Activated naive CD8-positive, alpha-beta T cell treated with anti-CD3 and anti-CD28 coated beads, Interleukin-2, amount 50 U/mL, for 24 hours (primary cell): ENCODE results near the gene OTOGL.
"Not testable (repeated sequence)": the region's sequence is repeated elsewhere in the genome, so short reads cannot be mapped to it uniquely, and the experiment has no call there.

ENCODE experiments used
- ATAC-seq: fragments of 150-1000 bp; cut with Tn5 transposase; one replicate; pipeline ENCODE4 v1.10.0; 2021
- DNase-seq: peaks from one replicate; pipeline ENCODE4 v3.0.0; 2021
- H3K27ac Mint-ChIP-seq: one replicate; pipeline ENCODE4 v1.8.0; 2021; ENCODE audit warnings: mild to moderate bottlenecking, mixed read lengths
- H3K27me3 Mint-ChIP-seq: one replicate; pipeline ENCODE4 v1.8.0; 2021; ENCODE audit warnings: mixed read lengths
- H3K36me3 Mint-ChIP-seq: one replicate; pipeline ENCODE4 v1.8.0; 2021; ENCODE audit warnings: low read depth, mixed read lengths
- H3K4me1 Mint-ChIP-seq: one replicate; pipeline ENCODE4 v1.8.0; 2021; ENCODE audit warnings: mixed read lengths
- H3K4me3 Mint-ChIP-seq: one replicate; pipeline ENCODE4 v1.8.0; 2021; ENCODE audit warnings: mild to moderate bottlenecking, moderate library complexity, mixed read lengths
- H3K9me3 Mint-ChIP-seq: one replicate; pipeline ENCODE4 v1.8.0; 2021; ENCODE audit warnings: mixed read lengths

Gene OTOGL

DNA sequence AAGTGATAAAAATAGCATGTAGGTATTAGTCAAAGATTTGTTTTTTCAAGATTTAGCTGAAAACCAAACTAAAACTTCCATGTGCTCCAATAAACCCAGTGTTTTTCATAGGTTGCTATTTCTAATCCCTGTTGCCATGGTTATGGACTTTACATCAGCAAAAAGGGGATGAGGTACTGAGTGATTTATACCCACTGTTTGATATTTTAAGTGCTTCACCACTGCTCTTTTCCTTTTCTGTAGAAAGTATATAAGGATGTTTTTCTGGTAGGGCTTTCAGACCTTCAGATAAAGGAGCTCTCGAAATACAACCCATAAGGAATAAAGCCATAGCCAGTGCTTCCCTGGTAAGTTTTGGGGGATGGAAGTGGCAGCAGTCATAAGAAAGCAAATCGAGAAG, at the start of gene OTOGL:
Gene OTOGL, plus strand, starts transcription at position 279 of the 400 bp plus-strand sequence. CDS start 109,895 bp downstream, outside the sequence.
- Mint-ChIP-seq H3K36me3 (no peaks in the 10 kb centered on the region), H3K27me3 (no peaks in the 10 kb centered on the region), H3K27ac (no peak within 1 kb of the TSS), H3K4me1 (no peaks in the 10 kb centered on the region), H3K4me3 (no peak within 1 kb of the TSS), H3K9me3 (no peaks in the 10 kb centered on the region)
- ATAC-seq (no peak), DNase-seq (no peak)

DNA sequence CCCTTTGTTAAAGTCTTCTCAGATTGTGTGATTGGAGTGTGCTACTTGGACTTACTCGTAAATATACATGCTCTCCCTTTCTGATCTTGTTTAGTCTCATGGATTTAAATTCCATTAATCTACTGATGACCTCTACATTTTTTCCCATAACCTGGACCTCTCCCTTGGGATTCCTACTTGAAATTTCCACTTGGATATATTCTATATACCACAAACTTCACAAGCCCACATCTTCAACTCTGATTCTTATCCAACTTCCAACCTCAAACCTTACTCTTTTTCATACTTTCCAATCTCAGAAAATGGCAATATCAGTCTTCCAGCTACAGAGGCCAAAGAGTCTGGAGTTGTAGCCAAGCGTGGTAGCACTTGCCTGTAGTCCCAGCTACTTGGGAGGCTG, 49.1 kb upstream of the OTOGL start:
- Mint-ChIP-seq H3K27me3 (peaks cover 5% of the 10 kb centered on the region), H3K9me3 (no peaks in the 10 kb centered on the region), H3K4me1 (no peaks in the 10 kb centered on the region), H3K36me3 (no peaks in the 10 kb centered on the region), H3K4me3 (no peak overlapping the region), H3K27ac (no peak overlapping the region)
- DNase-seq (no peak), ATAC-seq (no peak)

DNA sequence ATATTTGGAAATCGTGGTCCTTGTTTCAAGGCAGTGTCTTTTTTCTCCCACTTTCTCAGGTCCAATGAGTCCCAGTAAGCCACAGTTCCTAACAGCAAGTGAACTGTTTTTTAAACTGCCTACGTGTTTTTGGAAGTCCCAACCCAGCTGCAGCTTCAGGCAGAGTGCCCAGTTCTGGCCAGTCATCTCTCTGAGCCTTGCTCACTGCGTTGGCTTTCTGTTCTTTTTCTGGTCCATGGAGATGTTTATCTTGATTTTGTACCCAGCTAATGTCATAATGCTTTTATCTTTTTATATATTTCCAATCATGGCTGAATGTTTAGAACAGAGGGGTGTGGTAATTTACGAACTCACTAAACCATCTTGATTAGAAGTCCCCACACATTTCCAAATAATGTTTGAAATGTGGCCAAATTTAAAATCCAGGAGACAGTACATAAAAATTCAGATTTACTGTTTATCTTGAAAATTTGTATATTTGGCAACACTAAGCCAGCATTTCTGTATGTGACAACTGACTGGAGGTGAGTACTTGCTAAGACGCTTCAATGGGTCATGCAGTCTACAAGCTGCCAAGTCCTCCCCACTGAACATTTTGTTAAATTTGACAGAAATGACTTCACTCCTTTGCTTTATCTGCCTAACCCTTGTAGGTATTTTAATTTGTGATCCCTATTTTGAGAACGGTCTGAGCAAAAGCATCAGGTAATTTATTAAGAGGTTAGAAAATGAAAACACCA, 46.1 kb upstream of the OTOGL start:
- Mint-ChIP-seq H3K27me3 (peaks cover 5% of the 10 kb centered on the region), H3K4me1 (no peaks in the 10 kb centered on the region), H3K27ac (no peak overlapping the region), H3K4me3 (no peak overlapping the region), H3K36me3 (no peaks in the 10 kb centered on the region), H3K9me3 (no peaks in the 10 kb centered on the region)
- no peak for ATAC-seq
- DNase-seq = no peak

DNA sequence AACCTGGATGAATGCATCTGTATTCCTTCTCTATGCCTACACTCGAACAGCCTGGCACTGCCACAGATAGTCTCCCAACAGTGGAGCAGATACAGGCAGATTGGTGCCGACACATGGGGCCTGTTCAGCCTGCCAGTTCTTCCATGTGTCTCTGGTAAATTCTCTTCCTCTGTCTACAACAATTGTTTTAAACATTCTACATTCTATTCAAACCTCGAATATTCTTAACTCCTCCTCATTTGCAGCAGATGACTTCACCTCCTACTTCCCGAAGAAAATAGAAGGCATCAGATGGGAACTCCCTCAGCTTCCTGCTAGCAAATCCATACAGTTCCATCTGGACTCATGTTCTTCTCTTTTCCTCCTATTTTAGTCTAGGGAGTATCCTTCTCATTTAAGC, 43.1 kb upstream of the OTOGL start:
- H3K4me3 Mint-ChIP-seq = no peak overlapping the region
- no peak for DNase-seq
- H3K4me1 Mint-ChIP-seq = no peaks in the 10 kb centered on the region
- ATAC-seq = no peak
- H3K36me3 Mint-ChIP-seq = no peaks in the 10 kb centered on the region
- no peaks in the 10 kb centered on the region for H3K9me3 Mint-ChIP-seq
- H3K27me3 Mint-ChIP-seq = no peaks in the 10 kb centered on the region
- H3K27ac Mint-ChIP-seq = no peak overlapping the region

DNA sequence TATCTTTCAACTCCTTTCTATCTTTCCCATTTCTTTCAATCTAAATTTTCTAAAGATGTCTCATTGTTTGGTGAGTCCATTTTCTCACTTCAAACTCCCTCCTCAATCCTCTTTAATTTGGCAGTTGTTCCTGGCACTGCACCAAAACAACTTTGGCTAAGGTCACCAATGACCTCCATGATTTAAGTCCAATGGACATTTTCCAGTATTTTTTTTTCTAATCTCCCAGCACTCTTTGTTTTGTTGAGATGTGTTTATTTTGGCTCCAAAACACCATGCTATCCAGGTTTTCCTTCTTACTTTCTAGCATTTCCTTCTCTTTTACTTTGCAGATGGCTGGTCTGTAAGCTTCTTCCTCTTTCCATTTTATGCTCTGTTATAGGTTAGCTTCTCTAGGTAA, 42.5 kb upstream of the OTOGL start:
- H3K27ac Mint-ChIP-seq = no peak overlapping the region
- H3K9me3 Mint-ChIP-seq = no peaks in the 10 kb centered on the region
- H3K27me3 Mint-ChIP-seq = no peaks in the 10 kb centered on the region
- ATAC-seq (no peak), DNase-seq (no peak)
- H3K36me3 Mint-ChIP-seq = no peaks in the 10 kb centered on the region
- H3K4me1 Mint-ChIP-seq = no peaks in the 10 kb centered on the region
- H3K4me3 Mint-ChIP-seq = no peak overlapping the region

GRCh38 chr12:80058586-80058985, 40.8 kb upstream of the OTOGL start:
- Mint-ChIP-seq H3K27me3 (no peaks in the 10 kb centered on the region), H3K9me3 (no peaks in the 10 kb centered on the region), H3K4me3 (no peak overlapping the region), H3K36me3 (no peaks in the 10 kb centered on the region), H3K4me1 (no peaks in the 10 kb centered on the region), H3K27ac (no peak overlapping the region)
- DNase-seq = no peak
- no peak for ATAC-seq

- Mint-ChIP-seq H3K4me3 (no peak overlapping the region), H3K36me3 (no peaks in the 10 kb centered on the region), H3K9me3 (no peaks in the 10 kb centered on the region), H3K4me1 (no peaks in the 10 kb centered on the region), H3K27ac (no peak overlapping the region), H3K27me3 (no peaks in the 10 kb centered on the region)
- no peak for DNase-seq
- ATAC-seq = no peak
These were observed 40.2 kb upstream of the OTOGL start for GRCh38 chr12:80059102-80059501.

DNA sequence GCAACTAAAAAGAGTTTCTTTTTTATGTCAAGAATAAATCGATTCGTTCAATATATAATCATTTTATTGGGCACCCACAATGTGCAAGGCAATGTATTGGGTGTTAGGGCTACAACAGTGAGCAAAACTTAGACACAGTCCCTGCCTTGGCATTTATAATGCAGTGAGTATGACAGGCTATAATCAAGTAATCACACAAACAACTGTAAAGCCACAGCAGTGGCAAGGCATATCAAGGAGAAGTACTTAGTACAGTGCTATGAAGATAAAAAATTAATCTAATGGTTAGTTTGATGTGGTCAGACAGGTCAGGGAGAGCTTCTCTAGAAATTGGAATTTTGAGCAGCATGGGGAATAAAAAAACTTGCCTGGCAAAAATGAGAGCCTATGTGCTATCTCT, 39.5 kb upstream of the OTOGL start:
- H3K36me3 Mint-ChIP-seq = no peaks in the 10 kb centered on the region
- H3K27ac Mint-ChIP-seq = no peak overlapping the region
- no peaks in the 10 kb centered on the region for H3K9me3 Mint-ChIP-seq
- DNase-seq (no peak), ATAC-seq (no peak)
- H3K27me3 Mint-ChIP-seq = no peaks in the 10 kb centered on the region
- no peaks in the 10 kb centered on the region for H3K4me1 Mint-ChIP-seq
- H3K4me3 Mint-ChIP-seq = no peak overlapping the region

DNA sequence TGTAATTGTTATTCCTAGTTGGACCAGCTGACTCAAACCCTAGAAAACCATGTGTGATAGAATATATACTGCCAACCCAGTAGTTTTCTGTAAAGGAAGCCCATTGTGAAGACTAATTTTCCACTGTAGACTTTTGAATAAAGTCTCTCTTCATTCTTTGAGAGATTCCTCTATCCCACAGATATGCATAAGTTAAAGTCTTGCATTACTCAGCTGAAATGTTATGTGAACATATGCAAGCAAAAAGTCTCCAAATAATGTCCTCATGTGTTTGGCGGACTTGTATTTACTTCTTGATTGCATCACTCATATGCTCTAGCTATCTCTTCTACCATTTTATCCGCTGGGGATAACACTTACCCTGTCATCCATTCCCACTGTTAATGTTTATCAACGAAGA, 35.1 kb upstream of the OTOGL start:
- H3K27me3 Mint-ChIP-seq = no peaks in the 10 kb centered on the region
- no peak for DNase-seq
- H3K4me1 Mint-ChIP-seq = no peaks in the 10 kb centered on the region
- H3K36me3 Mint-ChIP-seq = no peaks in the 10 kb centered on the region
- no peak overlapping the region for H3K27ac Mint-ChIP-seq
- H3K9me3 Mint-ChIP-seq = no peaks in the 10 kb centered on the region
- ATAC-seq = no peak
- H3K4me3 Mint-ChIP-seq = no peak overlapping the region

- ATAC-seq (no peak), DNase-seq (no peak)
- Mint-ChIP-seq H3K9me3 (no peaks in the 10 kb centered on the region), H3K4me1 (no peaks in the 10 kb centered on the region), H3K27me3 (no peaks in the 10 kb centered on the region), H3K27ac (no peak overlapping the region), H3K4me3 (no peak overlapping the region), H3K36me3 (no peaks in the 10 kb centered on the region)
These were observed 34.4 kb upstream of the OTOGL start for GRCh38 chr12:80064951-80065350.

DNA sequence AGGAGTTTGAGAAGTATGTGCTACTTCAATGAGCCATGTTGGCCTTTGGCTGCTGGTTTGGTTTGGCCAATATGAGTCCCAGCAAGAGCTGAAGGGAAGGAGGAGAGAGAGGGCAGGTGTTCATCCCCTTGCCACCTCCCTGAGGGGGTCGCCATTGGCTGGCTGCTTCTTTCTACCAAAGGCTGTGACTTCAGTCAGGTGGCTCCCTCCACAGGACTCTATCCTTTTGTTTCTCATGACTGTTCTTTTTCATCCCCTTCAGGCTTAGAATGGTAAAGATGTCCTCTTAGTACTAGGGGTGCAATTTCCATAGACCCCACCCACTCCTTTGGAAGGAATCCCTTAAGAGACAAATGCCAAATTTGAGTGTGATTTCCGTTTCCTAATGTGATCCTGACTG, 31.2 kb upstream of the OTOGL start:
- Mint-ChIP-seq H3K4me3 (no peak overlapping the region), H3K36me3 (no peaks in the 10 kb centered on the region), H3K4me1 (no peaks in the 10 kb centered on the region), H3K9me3 (no peaks in the 10 kb centered on the region), H3K27me3 (no peaks in the 10 kb centered on the region), H3K27ac (no peak overlapping the region)
- DNase-seq = no peak
- ATAC-seq = peak; percentile 28

GRCh38 chr12:80083892-80084614, 15.3 kb upstream of the OTOGL start:
- not testable (repeated sequence) for H3K4me3 Mint-ChIP-seq, H3K27ac Mint-ChIP-seq, H3K27me3 Mint-ChIP-seq
- peaks cover 36% of the 10 kb centered on the region for H3K9me3 Mint-ChIP-seq
- ATAC-seq (peak; percentile 79), DNase-seq (peak; percentile 29)
- peaks cover 17% of the 10 kb centered on the region for H3K36me3 Mint-ChIP-seq
- H3K4me1 Mint-ChIP-seq = peaks cover 17% of the 10 kb centered on the region

GRCh38 chr12:80086025-80086424, 13.3 kb upstream of the OTOGL start:
- no peaks in the 10 kb centered on the region for H3K27me3 Mint-ChIP-seq
- H3K4me1 Mint-ChIP-seq = peaks cover 17% of the 10 kb centered on the region
- no peak overlapping the region for H3K27ac Mint-ChIP-seq

DNA sequence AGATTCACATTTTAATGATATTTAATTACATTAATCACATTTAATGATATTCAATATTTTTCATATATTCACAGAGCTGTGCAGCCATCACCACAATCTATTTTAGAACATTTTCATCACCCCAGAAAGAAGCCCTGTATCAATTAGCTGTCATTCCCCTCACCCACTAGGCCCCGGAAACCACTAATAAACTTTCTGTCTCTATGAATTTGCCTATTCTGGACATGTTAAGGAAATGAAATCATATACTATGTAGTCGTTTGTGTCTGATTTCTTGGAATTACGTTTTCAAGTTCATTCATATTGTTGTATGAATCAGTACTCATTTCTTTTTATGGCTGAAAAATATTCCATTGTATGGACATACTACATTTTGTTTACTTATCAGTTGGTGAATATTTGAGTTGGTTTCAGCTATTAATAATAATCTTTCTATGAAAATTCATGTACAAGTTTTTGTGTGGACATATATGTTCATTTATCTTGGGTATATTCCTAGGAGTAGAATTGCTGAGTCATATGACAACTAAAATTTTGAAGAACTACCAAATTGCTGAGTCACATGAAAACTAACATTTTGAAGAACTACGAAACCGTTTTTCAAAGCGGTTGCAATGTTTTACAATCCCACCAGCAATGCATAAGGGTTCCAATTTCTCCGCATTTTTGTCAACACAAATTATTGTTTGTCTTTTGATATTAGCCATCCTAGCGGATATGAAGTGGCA, 11.7 kb upstream of the OTOGL start:
- Mint-ChIP-seq H3K27me3 (no peaks in the 10 kb centered on the region), H3K27ac (peak overlapping the region; percentile 15)

More at GRCh38 chr12:80086025-80086424, 13.3 kb upstream of the OTOGL start:
- no peak overlapping the region for H3K4me3 Mint-ChIP-seq
- H3K9me3 Mint-ChIP-seq = peaks cover 31% of the 10 kb centered on the region
- H3K36me3 Mint-ChIP-seq = peaks cover 13% of the 10 kb centered on the region
- ATAC-seq (no peak), DNase-seq (no peak)

GRCh38 chr12:80100591-80100990, 1.3 kb downstream of the OTOGL start:
- DNase-seq (no peak), ATAC-seq (no peak)
- H3K9me3 Mint-ChIP-seq = no peaks in the 10 kb centered on the region
- H3K4me1 Mint-ChIP-seq = no peaks in the 10 kb centered on the region
- H3K27ac Mint-ChIP-seq = no peak overlapping the region
- no peak overlapping the region for H3K4me3 Mint-ChIP-seq
- H3K36me3 Mint-ChIP-seq = no peaks in the 10 kb centered on the region
- no peaks in the 10 kb centered on the region for H3K27me3 Mint-ChIP-seq

More for the DNA sequence above, 11.7 kb upstream of the OTOGL start:
- peaks cover 5% of the 10 kb centered on the region for H3K36me3 Mint-ChIP-seq
- DNase-seq (no peak), ATAC-seq (no peak)
- peaks cover 25% of the 10 kb centered on the region for H3K9me3 Mint-ChIP-seq
- no peak overlapping the region for H3K4me3 Mint-ChIP-seq
- H3K4me1 Mint-ChIP-seq = peaks cover 17% of the 10 kb centered on the region
